GM12892 (cell line): ENCODE results near the gene CS.

Experiments
- POLR2A ChIP-seq: IDR thresholded peaks from 2 replicates; pipeline ENCODE4 v1.6.1; 2011; ENCODE audit warnings: low read depth, low read length, control low read depth
- POLR2AphosphoS5 ChIP-seq: IDR thresholded peaks from 2 replicates; pipeline ENCODE4 v1.6.1; 2011; ENCODE audit warnings: low read depth, low read length, control low read depth
- TAF1 ChIP-seq: IDR thresholded peaks from 2 replicates; pipeline ENCODE4 v1.6.1; 2011; ENCODE audit warnings: low read depth, mild to moderate bottlenecking, control low read depth, low read length, borderline replicate concordance

DNA sequence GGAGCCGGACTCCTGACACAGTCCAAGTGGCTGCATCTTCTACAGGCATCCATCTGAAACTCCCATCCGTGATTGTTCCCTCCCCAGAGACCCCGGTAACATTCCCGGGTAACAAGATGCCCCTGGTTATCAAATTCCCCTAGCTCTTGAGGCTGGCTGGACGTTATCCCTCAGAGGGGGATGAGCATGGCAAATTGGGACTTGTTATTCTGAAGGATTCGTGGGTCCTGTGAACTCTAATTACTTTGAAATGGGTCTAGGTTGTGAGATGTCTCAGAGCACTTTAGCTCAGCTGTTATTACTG lies 34.3 kb upstream of the CS start:
- TF ChIP-seq POLR2AphosphoS5 (no peak; the same call in 1 of the 2 replicates), POLR2A (0 out of 2 replicates have a peak, but pooled peaks have one; percentile 1), TAF1 (no peak)
